Measurements from ENCODE around the gene DENND2A.
"Not testable (repeated sequence)": the region's sequence is repeated elsewhere in the genome, so short reads cannot be mapped to it uniquely, and the experiment has no call there.

The DENND2A gene

GRCh38 chr7:140640727-140641523 lies at the start of gene DENND2A:
Gene DENND2A (minus strand): TSS chr7:140640813. CDS start chr7:140602397, 38,416 bp downstream.
- DNase-seq (ENCODE audit: low read depth in 2 of 2), result peak in 1 of 2 donors; percentile 1

DNA sequence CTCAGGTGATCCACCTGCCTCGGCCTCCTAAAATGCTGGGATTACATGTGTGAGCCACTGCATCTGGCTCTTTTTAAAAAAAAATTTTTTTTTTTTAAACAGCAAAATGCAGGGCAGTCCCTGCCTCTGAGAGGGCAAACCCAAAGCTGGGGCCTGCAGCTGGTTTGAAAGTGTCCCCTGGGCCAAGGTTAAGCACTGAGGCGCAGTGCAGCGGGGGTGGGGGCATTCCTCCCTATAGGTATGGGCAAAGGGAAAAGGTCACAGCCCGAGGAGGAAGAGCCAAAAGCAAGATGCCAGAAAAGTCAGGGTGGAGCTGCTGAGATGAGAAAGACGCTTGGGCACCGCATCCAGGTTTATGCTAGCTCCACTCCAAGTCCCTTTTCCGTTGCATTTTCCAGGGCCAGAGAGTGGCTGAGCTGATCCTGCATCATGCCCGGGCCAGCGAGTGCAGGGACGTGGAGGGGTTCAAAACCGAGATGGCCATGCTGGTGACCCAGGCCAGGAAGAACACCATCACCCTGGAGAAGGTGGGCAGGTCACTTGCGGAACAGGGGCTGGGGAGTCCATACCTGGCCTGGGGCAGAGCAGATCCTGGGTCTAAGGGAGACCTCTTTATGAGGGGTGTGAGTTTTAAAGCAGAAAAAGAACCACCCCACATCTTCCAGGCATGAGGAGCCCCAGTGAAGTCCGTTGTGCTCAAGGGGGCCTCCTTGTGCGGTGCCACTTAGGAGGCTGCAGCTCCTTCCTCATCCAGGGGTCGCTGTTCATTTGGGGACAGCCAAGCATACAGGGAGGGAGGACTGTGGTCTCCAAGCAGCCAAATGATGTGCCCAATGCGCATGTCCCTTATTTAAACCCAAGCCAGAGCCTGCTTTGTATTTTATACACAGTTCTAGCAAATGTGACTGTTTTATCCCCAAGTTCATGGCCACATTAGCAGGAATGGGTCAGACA lies 48.9 kb upstream of the DENND2A start:
- no peak for DNase-seq (ENCODE audit: low read depth in 2 of 2)

- no peak for DNase-seq (ENCODE audit: low read depth in 2 of 2)
Observed at GRCh38 chr7:140688341-140688740, 47.7 kb upstream of the DENND2A start.

- DNase-seq (ENCODE audit: low read depth in 2 of 2), result no peak
Observed at GRCh38 chr7:140686921-140687320, 46.3 kb upstream of the DENND2A start.

DNA sequence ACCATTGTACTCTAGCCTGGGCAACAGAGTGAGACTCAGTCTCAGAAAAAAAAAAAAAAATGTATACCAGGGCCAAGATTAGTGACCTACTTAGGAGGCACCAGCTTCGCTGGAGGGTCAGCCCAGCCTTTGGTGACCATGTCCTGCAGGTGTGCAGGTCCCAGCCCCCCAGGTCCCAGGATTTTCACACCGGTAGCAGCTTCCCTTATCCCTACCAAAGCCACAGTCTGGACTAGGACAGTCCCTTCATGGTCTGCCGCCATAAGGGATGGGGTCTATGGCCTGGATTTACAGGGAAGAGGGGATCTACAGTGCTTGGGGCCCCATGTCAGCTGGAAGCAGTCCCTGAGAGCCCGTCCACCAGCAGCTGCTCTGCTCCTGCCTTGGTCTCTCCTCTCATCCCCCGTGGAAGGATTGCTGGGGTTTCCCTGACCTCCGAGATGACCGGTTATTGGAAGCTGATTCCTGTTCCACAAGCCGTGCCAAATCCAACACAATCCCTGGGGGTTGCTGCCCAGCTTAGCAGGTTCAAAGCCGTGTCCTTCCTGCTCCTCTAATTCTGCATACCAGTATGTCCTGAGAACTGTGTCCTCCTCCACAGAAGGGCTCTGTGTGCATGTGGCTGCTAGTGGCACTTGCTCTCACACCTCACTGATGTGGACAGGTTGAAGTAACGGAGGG lies 44.9 kb upstream of the DENND2A start:
- DNase-seq (ENCODE audit: low read depth in 2 of 2), result no peak

GRCh38 chr7:140684066-140684950 lies 43.7 kb upstream of the DENND2A start:
- no peak for DNase-seq (ENCODE audit: low read depth in 2 of 2)

DNA sequence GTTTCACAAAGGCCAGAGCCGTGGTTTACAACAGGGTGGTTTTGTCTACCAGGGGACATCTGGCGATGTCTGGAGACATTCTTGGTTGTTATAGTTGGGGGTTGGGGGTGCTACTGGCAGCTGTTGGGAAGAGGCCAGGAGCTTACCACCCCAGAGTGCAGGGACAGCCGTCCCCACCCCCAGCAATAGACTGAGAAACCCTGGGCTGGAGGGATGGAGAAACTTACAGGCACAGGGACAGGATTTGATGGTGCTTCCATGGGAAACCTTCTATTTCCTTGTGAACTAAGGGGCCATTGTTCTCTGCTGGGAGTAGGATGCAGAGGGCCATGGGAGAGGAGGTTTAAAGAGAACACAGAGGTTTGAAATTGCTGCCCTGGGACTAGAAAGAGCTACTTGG lies 43.0 kb upstream of the DENND2A start:
- no peak for DNase-seq (ENCODE audit: low read depth in 2 of 2)

DNA sequence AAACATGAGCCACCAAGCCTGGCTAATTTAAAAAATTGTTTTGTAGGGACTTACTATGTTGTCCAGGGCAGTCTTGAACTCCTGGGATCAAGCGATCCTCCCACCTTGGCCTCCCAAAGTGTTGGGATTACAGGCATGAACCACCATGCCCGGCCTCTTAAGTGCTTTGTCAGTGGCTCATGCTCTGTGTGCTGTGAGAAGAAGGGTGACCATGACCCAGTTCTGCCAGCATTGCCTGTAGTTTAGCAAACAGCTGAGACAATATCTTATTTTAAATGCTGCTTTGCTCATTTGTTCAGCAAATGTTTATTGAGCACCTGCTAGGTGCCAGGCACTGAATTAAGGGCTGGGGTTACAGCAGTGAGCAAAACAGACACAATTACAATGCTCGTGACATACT lies 41.2 kb upstream of the DENND2A start:
- no peak for DNase-seq (ENCODE audit: low read depth in 2 of 2)

DNA sequence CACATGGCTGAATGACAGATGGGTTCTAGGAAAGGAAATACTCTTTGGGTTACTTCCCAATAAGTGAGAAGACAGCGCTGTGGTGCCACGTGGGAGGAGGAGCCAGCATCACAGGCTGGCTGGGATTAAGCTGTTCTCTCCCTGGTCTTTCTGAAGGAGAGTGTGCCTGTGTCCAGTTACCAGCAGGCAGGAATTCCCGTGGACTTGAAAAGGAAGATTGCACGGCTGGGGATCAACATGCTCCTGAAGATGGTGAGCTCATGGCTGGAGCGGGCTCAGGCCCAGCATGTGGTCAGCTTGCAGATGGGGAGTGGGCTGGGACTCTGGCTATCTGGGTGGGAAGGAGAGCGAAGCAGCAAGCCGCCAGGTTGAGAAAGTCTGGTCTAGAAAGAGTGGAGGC lies 40.3 kb upstream of the DENND2A start:
- DNase-seq (ENCODE audit: low read depth in 2 of 2), result no peak

GRCh38 chr7:140679186-140679585 lies 38.6 kb upstream of the DENND2A start:
- no peak for DNase-seq (ENCODE audit: low read depth in 2 of 2)

GRCh38 chr7:140678816-140679130 lies 38.2 kb upstream of the DENND2A start:
- no peak for DNase-seq (ENCODE audit: low read depth in 2 of 2)

DNA sequence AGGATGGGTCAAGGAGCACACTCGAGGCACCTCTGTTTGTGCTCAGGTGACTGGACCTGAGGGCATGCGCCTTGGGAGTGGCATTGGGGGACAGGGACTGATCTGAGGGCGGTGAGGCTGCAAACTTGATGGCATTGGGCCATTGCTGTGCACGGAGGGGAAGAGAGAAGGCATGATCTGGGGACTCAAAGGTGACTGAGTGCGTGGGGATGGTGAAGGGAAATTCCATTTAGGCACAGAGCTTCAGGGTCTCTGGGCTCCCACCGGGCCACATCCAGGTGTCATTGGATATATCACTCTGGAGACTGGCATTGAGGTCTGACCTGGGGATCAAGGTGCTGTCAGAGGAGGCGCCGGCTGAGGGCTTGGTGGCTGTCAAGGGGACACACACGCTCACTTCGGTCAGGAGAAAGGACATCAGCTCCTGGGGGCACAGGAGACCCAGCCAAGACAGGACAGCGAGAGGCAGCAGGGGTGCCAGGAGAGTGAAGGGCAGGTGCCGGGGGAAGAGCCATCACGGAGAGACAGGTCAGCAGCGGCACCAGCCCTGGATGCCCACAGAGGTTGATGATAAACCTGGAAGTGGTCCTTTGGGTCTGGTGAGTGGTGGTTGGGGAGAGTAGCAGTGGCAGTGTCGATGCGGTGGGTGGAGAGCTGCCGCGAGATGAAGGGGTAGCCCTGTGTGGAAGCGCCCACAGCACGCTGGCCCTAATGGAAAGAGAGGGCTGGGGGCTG lies 37.6 kb upstream of the DENND2A start:
- DNase-seq (ENCODE audit: low read depth in 2 of 2), result no peak

DNA sequence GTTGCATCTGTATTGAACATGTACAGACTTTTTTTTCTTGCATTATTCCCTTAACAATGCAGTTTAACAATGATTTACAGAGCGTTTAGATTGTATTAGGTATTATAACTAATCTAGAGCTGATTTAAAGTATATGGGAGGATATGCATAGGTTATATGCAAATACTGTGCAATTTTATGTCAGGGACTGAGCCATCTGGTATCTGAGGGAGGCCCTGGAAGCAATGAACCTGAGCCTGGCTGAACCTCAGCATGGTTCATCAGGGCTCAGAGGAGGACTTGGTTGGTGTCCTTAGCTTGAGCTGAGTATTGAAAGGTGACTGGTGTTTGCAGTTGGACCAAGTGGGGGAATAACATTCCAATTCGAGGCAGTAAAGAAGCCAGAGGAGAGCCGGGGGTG lies 36.9 kb upstream of the DENND2A start:
- DNase-seq (ENCODE audit: low read depth in 2 of 2), result no peak

DNA sequence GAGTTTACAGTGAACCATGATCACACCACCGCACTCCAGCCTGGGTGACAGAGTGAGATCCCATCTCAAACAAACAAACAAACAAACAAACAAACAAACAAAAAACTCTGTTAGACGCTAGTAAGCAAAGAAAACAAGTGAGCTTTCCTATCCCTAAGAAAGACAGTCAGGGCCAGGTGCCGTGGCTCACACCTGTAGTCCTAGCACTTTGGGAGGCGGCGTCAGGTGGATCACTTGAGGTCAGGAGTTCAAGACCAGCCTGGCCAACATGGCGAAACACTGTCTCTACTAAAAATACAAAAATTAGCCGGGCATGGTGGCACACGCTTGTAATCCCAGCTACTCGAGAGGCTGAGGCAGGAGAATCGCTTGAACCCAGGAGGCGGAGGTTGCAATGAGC lies 36.3 kb upstream of the DENND2A start:
- DNase-seq (ENCODE audit: low read depth in 2 of 2), result not testable (repeated sequence)

DNA sequence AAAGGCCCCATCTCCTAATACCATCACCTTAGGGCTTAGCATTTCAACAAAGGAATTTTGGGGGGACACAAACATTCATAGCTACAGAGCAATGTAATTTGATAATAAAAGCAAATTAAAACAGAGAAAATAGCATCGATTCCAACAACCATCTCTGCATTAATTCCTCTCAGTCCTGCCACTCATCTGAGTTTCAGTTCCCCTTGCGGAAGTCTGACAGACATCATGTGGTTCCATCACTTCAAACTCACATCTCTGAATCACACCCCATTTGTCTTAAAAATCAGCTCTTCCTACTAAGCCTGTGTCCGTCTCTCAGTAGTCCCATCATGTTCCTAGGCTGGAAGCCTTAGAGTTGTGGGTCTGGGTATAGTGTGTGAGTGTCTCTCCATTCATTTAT lies 35.7 kb upstream of the DENND2A start:
- DNase-seq (ENCODE audit: low read depth in 2 of 2), result no peak

- DNase-seq (ENCODE audit: low read depth in 2 of 2), result no peak
Observed at GRCh38 chr7:140675726-140676125, 35.1 kb upstream of the DENND2A start.

GRCh38 chr7:140674899-140675701 lies 34.5 kb upstream of the DENND2A start:
- no peak for DNase-seq (ENCODE audit: low read depth in 2 of 2)

DNA sequence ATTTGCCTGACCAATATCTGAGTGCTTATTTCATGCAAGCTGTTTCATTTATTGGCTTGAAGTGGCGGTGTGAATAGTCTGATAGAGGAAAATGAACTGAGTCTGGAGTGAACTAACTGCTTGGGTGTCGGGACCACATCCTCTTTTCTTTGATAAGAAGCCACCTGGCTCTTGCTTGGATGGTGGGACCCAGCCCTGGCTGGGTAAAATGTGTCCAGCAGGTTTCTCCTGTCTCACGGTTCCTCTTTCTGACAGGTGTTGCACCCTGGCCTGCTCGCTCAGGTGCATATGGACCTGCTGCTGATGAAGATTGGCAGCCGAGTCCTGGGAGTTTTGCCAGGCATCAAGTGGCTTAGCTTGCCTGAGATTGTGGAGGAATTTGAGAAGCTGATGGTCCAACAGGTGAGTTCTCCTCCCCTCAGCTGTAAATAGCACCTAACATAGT lies 33.8 kb upstream of the DENND2A start:
- DNase-seq (ENCODE audit: low read depth in 2 of 2), result no peak

DNA sequence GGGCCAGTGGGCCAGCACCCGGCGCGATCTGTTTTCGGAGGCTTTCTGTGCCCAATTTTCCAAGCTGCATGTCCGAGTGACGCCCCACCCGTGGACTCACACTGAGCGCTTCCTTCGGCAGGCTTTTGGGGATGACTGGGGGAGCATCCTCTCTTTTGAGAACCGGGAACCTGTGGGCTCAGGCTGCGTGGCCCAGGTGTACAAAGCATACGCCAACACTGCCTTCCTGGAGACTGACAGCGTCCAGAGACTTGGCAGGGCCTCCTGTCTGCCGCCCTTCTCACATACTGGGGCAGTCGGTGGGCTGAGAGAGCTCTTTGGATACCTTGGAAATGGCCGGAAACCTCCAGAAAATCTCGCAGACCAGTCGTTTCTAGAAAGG lies 33.2 kb upstream of the DENND2A start:
- DNase-seq (ENCODE audit: low read depth in 2 of 2), result no peak
